ENCODE results near the gene CAMTA1. TPM values are rescaled to one million over a fixed set of nuclear protein-coding genes. Genes with fewer than 3 reads are reported as not detected.

The CAMTA1 gene
- total RNA-seq, 1 donor from 2014 or later: 79.3 TPM

GRCh38 chr1:7386226-7387052 lies 601.2 kb downstream of the CAMTA1 start:
- no peak for DNase-seq (ENCODE audit: low read depth)

GRCh38 chr1:7387053-7387927 lies 602.0 kb downstream of the CAMTA1 start:
- DNase-seq (ENCODE audit: low read depth): no peak

GRCh38 chr1:7388141-7388487 lies 602.9 kb downstream of the CAMTA1 start:
- no peak for DNase-seq (ENCODE audit: low read depth)

GRCh38 chr1:7388488-7389185 lies 603.4 kb downstream of the CAMTA1 start:
- no peak for DNase-seq (ENCODE audit: low read depth)

- no peak for DNase-seq (ENCODE audit: low read depth)
These were observed 604.1 kb downstream of the CAMTA1 start for GRCh38 chr1:7389201-7389905.

GRCh38 chr1:7389906-7390603 lies 604.8 kb downstream of the CAMTA1 start:
- DNase-seq (ENCODE audit: low read depth): no peak

- DNase-seq (ENCODE audit: low read depth): no peak
These were observed 605.3 kb downstream of the CAMTA1 start for GRCh38 chr1:7390604-7391000.

- no peak for DNase-seq (ENCODE audit: low read depth)
These were observed 607.9 kb downstream of the CAMTA1 start for GRCh38 chr1:7393136-7393535.

GRCh38 chr1:7395251-7395650 lies 610.0 kb downstream of the CAMTA1 start:
- no peak for DNase-seq (ENCODE audit: low read depth)

- no peak for DNase-seq (ENCODE audit: low read depth)
These were observed 613.7 kb downstream of the CAMTA1 start for GRCh38 chr1:7398982-7399381.

- no peak for DNase-seq (ENCODE audit: low read depth)
These were observed 614.4 kb downstream of the CAMTA1 start for GRCh38 chr1:7399514-7400125.

GRCh38 chr1:7400566-7400965 lies 615.3 kb downstream of the CAMTA1 start:
- DNase-seq (ENCODE audit: low read depth): no peak

GRCh38 chr1:7401814-7402547 lies 616.7 kb downstream of the CAMTA1 start:
- peak; percentile 100 for DNase-seq (ENCODE audit: low read depth)

GRCh38 chr1:7402548-7402850 lies 617.2 kb downstream of the CAMTA1 start:
- no peak for DNase-seq (ENCODE audit: low read depth)

- DNase-seq (ENCODE audit: low read depth): peak; percentile 36
These were observed 618.2 kb downstream of the CAMTA1 start for GRCh38 chr1:7403265-7404045.

GRCh38 chr1:7404046-7404742 lies 618.9 kb downstream of the CAMTA1 start:
- no peak for DNase-seq (ENCODE audit: low read depth)

- DNase-seq (ENCODE audit: low read depth): no peak
These were observed 620.7 kb downstream of the CAMTA1 start for GRCh38 chr1:7405844-7406500.
